Measurements from ENCODE around the gene TSPEAR. TPM values are rescaled to one million over a fixed set of nuclear protein-coding genes. Genes with fewer than 3 reads are reported as not detected.

The TSPEAR gene
- total and polyA plus RNA-seq, 2 of the 13 experiments (the other 11 are each of a cell fraction or from before 2014, with no cell fraction given) = 0.07 to 0.32 TPM

GRCh38 chr21:44505673-44506278 is 205.6 kb downstream of the TSPEAR start (continued):
- TF ChIP-seq DZIP1 (CRISPR knock-in tag; IDR thresholded peaks at IDR 0.05) (no peak), KDM3A (CRISPR knock-in tag; IDR thresholded peaks at IDR 0.05; ENCODE audit: low read depth) (no peak), ZBTB26 (CRISPR knock-in tag; IDR thresholded peaks at IDR 0.05; ENCODE audit: borderline replicate concordance) (peak; percentile 44; the same call in 1 of the 2 replicates), MIXL1 (CRISPR knock-in tag; IDR thresholded peaks at IDR 0.05) (peak; percentile 63; the same call in 1 of the 2 replicates), HIC2 (CRISPR knock-in tag; IDR thresholded peaks at IDR 0.05; ENCODE audit: low read depth) (no peak), ZNF629 (CRISPR knock-in tag; conservative IDR thresholded peaks at IDR 0.05) (peak; percentile 34; the same call in 1 of the 2 replicates), CBX1 (IDR thresholded peaks at IDR 0.05; ENCODE audit: low read depth) (no peak), KDM1A (CRISPR knock-in tag; IDR thresholded peaks at IDR 0.05) (0 out of 2 replicates have a peak, but pooled peaks have one; percentile 50), ZNF704 (CRISPR knock-in tag; IDR thresholded peaks at IDR 0.05; ENCODE audit: borderline replicate concordance) (0 out of 2 replicates have a peak, but pooled peaks have one; percentile 28), ELF1 (CRISPR knock-in tag; IDR thresholded peaks at IDR 0.05) (peak; percentile 6; the same call in 1 of the 2 replicates), MLX (CRISPR knock-in tag; IDR thresholded peaks at IDR 0.05) (peak; percentile 69; the same call in 1 of the 2 replicates), RCOR2 (CRISPR knock-in tag; IDR thresholded peaks at IDR 0.05) (no peak), ZNF580 (CRISPR knock-in tag; IDR thresholded peaks at IDR 0.05; ENCODE audit: borderline replicate concordance, low read depth) (no peak), PRPF4 (IDR thresholded peaks at IDR 0.05; ENCODE audit: low read depth, low read length, poor library complexity, severe bottlenecking) (no peak), ARID4A (CRISPR knock-in tag; IDR thresholded peaks at IDR 0.05; ENCODE audit: borderline replicate concordance) (peak; percentile 70; the same call in 1 of the 2 replicates), SMYD3 (CRISPR knock-in tag; IDR thresholded peaks at IDR 0.05) (no peak)
